HG03558 (cell line): ENCODE measurements around the gene RAB20.
"Not testable (repeated sequence)": the region's sequence is repeated elsewhere in the genome, so short reads cannot be mapped to it uniquely, and the experiment has no call there.

Experiments
- ATAC-seq: cut with Tn5 transposase; IDR thresholded peaks from one replicate; pipeline ENCODE4 v1.9.1; 2021; ENCODE audit warnings: moderate number of reproducible peaks; ENCODE audit not compliant: unreplicated experiment; ENCODE audit errors: extremely low read depth

The RAB20 gene

GRCh38 chr13:110532258-110532657 is 29.3 kb downstream of the RAB20 start:
- ATAC-seq, result not testable (repeated sequence)

- ATAC-seq, result no peak
These were observed 29.8 kb downstream of the RAB20 start for GRCh38 chr13:110531671-110532083.

GRCh38 chr13:110531100-110531499 is 30.4 kb downstream of the RAB20 start:
- ATAC-seq, result no peak

- ATAC-seq, result no peak
These were observed 31.8 kb downstream of the RAB20 start for GRCh38 chr13:110529522-110530311.

GRCh38 chr13:110528911-110529310 is 32.6 kb downstream of the RAB20 start:
- ATAC-seq, result no peak

- ATAC-seq, result no peak
These were observed 33.2 kb downstream of the RAB20 start for GRCh38 chr13:110528371-110528770.

GRCh38 chr13:110525328-110526319 is 35.9 kb downstream of the RAB20 start:
- ATAC-seq, result peak; percentile 68

GRCh38 chr13:110524541-110525257 is 36.8 kb downstream of the RAB20 start:
- no peak for ATAC-seq

GRCh38 chr13:110523838-110524540 is 37.5 kb downstream of the RAB20 start:
- ATAC-seq, result no peak

GRCh38 chr13:110523180-110523579 is 38.3 kb downstream of the RAB20 start:
- ATAC-seq, result no peak

- no peak for ATAC-seq
These were observed 38.8 kb downstream of the RAB20 start for GRCh38 chr13:110522721-110523120.

GRCh38 chr13:110521946-110522345 is 39.6 kb downstream of the RAB20 start:
- no peak for ATAC-seq

GRCh38 chr13:110521296-110521680 is 40.2 kb downstream of the RAB20 start:
- ATAC-seq, result no peak

- no peak for ATAC-seq
These were observed 40.9 kb downstream of the RAB20 start for GRCh38 chr13:110520431-110521295.

GRCh38 chr13:110519506-110519905 is 42.0 kb downstream of the RAB20 start:
- no peak for ATAC-seq

- no peak for ATAC-seq
These were observed 42.5 kb downstream of the RAB20 start for GRCh38 chr13:110519046-110519445.

- ATAC-seq, result no peak
These were observed 43.0 kb downstream of the RAB20 start for GRCh38 chr13:110518571-110518970.

- ATAC-seq, result no peak
These were observed 43.3 kb downstream of the RAB20 start for GRCh38 chr13:110518226-110518525.
